ENCODE results near the gene ARF6.

- no peak for TF ChIP-seq CTCF (conservative IDR thresholded peaks at IDR 0.05 in 1 of 2, IDR thresholded peaks at IDR 0.05 in 1 of 2; ENCODE audit: low read depth in 1 of 2, low read length in 2 of 2)
- no peak for TF ChIP-seq EZH2 (IDR thresholded peaks at IDR 0.05; ENCODE audit: low read length, missing control alignments)
Measured at GRCh38 chr14:49849213-49849847, 43.6 kb upstream of the ARF6 start.
